ENCODE results near the gene ARL9.
"Not testable (repeated sequence)": the region's sequence is repeated elsewhere in the genome, so short reads cannot be mapped to it uniquely, and the experiment has no call there.

ARL9 gene, protein sequence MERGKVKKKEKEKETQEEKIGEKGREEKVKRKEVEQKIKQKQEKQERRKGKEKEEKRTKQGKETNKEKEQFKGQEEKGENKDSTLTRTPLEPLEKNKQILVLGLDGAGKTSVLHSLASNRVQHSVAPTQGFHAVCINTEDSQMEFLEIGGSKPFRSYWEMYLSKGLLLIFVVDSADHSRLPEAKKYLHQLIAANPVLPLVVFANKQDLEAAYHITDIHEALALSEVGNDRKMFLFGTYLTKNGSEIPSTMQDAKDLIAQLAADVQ

DNA sequence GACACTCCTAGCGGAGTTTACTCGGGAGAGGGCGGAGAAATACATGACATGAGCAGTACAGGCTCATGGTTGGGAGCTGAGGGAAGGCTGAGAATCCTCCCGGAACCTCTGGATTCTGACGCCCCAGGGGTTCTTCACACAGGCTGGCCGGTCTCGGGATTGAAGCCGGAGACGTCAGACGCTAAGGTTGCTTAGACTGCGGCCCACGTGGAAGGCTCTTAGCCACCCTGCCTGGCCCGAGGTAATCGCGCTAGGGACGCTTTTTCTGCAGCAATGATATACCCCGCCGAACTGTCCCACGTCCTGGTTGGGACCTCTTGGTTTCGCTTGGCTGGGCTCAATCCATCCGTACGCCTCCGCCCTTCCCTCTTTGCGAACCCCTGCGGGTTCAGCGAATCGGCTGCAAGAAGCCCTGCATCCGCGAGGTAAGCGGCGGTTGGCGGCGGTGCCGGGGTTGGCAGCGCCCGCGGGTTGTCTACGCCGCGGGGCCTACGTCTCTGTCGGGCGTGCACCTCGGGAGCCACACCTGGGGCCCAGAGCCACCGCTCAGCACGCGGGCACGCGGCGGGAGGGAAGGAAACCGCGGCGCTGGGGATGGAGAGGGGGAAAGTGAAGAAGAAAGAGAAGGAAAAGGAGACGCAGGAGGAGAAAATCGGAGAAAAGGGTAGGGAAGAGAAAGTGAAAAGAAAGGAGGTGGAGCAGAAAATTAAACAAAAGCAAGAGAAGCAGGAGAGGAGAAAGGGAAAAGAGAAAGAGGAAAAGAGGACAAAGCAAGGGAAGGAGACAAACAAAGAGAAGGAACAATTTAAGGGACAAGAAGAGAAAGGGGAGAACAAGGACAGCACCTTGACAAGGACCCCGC, at the start of gene ARL9:
ARL9 (plus strand) TSS at position 523 of the 862 bp plus-strand sequence; CDS start at position 595, 72 bp downstream.
- DNase-seq = no peak

DNA sequence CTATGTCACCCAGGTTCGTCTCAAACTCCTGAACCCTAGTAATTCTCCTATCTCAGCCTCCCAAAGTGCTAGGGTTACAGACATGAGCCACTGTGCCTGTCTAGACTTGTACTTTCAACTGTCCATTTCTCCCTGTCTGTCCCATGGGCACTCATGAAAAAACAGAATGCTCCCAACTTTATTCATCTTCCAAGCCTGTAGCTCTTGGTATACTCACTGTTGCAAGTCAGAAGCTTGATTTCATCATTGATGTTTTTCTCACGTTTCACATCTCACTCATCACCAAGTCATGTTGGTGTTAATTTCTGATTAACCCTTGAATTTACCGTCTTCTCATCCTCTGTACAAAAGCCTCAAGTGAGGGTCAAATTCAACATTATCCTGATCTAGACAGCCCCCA, 45.5 kb upstream of the ARL9 start:
- no peak for DNase-seq

DNA sequence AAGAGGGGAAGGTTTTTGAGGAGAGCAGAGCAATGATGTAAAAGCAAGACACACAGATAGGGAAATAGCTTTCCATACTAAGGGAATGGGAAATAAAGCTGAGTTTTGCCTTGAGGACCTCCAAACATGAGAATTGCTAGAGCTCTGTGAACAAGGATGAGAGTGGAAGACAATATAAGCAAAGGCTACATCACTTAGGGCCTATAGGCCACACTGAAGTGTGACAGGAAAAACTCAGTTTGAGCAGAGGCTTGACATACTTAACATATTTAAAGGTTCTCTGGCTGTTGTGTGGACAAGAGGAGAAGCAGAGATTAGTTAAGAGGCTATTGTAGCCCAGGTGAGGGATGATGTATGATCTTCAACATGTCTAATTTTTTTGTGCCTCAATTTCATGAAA, 43.4 kb upstream of the ARL9 start:
- DNase-seq = no peak

DNA sequence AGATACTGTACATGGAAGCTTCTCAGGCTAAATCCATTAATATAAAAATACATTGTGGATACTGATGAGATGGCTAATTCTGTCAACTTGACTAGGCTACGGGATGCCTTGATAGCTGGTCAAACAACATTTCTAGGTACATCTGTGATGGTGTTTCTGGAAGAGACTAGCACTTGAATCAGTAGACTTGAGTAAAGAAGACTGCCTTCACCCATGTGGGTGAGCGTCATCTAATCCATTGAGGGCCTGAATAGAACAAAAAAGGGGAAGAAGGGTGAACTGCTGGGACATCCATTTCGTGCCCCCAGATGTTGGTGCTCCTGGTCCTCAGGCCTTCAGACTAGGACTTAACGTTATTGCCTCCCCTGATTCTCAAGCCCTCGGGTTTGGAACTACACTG, 41.9 kb upstream of the ARL9 start:
- DNase-seq = no peak

DNA sequence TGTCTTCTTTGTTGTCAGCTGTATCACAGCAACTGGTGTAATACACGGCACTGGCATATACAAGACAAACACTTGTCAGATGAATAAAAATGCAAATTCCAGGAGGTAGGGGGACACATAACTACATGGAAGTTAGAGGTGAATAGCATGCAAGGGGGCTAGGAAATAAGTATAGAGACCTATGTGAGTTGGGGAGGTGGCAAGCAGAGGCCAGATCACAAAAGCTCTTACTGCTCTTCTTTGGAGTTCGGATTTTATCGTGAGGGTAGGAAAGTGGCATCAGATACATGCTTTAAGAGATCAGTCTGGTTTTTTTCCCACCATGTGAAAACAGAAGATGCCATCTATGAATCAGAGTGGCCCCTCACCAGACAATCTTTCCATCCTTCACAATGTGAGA, 41.0 kb upstream of the ARL9 start:
- DNase-seq = no peak

DNA sequence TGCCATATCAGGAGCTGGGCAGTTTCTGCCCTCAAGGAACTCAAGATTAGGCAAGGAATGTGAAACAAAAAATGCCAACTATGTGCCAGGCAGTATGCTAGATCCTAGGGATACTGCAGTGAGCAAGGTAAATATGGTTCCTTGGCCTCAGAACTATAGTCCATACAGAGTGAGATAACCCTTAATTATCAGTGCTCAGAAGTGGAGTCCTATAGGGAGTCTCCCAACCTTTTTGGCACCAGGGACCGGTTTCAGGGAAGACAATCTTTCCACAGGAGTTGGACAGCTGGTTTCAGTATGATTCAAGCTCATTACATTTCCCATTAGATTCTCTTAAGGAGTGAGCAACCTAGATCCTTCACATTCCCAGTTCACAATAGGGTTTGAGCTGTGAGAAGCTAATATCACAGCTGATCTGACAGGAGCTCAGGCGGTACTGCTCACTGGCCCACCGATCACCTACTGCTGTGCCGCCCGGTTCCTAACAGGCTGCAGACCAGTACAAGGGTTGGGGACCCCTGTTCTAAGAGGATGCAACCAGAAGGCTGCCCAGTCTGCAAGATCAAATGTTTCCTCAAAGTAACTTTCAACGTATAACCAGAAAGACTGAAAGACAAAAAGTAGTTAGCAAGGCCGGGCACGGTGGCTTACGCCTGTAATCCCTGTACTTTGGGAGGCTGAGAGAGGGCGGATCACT, 39.8 kb upstream of the ARL9 start:
- no peak for DNase-seq

DNA sequence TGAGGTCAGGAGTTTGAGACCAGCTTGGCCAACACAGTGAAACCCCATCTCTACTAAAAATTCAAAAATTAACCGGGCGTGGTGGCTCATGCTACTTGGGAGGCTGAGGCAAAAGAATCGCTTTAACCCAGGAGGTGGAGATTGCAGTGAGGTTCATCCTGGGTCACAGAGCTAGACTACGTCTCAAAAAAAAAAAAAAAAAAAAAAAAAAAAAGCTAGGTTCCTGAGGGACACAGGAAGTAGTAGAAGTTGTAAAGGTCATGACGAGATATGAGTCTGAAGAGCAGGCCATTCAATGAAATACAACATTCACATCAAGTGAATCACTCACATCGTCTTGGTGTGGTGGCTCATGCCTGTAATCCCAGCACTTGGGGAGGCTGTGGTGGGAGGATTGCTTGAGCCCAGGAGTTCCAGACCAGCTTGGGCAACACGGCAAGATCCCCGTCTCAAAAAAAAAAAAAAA, 39.3 kb upstream of the ARL9 start:
- not testable (repeated sequence) for DNase-seq

DNA sequence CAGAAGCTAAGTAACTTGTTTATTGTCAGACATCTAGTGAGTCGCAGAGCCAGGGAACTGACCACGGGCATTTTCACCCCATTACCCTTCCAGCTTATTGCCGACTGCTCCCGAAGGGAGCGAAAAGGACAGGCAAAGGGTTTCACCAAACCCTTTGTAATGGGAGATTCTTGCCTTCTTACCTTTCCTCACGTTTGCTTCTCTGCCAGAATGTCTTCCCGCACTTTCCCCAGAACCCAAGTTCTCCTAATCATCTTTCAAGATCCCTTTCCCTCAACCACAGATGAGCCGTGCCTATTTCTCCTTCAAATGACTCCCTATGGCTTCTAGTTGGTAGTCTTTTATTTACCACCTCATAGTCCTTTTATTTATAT, 38.7 kb upstream of the ARL9 start:
- no peak for DNase-seq

DNA sequence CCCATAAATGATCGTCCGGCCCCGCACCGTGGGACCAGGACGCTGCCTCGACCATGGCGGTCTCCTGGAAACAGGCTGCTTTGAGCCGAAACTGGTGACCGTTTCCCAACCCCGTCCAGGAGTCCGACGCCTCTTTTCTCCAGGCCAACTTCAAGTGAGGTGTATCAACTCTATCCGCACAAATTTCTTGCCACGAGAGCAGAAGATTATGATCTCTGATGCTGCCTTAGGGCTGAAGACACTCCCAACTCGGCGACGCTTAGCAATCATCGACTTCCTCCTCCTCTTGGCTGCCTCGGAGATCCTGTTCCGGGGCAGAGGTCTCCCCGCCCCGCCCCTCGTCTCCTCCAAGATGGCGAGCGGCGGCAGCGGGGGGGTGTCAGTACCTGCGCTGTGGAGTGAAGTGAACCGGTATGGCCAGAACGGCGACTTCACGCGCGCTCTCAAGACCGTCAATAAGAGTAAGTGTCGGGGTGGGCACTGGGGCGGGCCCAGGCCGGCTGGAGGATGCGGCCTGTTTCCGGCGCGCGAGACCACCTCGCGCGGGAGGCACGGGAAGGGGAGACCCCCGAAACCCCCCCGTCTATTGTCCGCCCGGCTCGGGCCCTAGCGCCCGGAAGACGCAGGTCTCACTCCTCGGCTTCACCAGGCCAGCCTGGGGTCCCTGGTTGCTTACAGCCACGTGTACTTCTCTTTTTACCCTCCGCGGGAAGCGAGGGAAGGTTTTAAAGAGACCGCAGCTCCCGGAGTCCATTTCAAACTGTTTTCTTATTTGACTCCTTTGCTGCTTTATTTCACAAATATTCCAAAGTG, 38.1 kb upstream of the ARL9 start, which contains the start of gene SRP72:
SRP72 (plus strand) TSS at position 334 of the 813 bp plus-strand sequence; CDS start at position 353, 19 bp downstream.
- DNase-seq = peak; percentile 80

DNA sequence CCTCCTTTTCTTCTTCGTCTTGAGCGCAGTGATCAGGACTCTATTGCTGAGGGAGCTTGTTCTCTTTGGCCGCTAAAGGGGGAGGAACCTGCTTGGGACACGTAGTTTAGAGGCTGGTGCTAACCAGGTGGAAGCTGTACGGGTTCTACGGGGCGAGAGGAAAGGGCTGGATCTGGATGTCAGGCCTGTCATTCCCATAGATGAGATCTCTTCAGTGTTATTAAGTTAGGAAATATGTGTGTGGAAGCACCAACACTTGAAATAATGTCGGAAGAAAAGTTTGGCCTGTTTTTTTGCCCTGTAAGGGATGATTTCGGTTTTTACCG, 37.5 kb upstream of the ARL9 start:
- DNase-seq = no peak

DNA sequence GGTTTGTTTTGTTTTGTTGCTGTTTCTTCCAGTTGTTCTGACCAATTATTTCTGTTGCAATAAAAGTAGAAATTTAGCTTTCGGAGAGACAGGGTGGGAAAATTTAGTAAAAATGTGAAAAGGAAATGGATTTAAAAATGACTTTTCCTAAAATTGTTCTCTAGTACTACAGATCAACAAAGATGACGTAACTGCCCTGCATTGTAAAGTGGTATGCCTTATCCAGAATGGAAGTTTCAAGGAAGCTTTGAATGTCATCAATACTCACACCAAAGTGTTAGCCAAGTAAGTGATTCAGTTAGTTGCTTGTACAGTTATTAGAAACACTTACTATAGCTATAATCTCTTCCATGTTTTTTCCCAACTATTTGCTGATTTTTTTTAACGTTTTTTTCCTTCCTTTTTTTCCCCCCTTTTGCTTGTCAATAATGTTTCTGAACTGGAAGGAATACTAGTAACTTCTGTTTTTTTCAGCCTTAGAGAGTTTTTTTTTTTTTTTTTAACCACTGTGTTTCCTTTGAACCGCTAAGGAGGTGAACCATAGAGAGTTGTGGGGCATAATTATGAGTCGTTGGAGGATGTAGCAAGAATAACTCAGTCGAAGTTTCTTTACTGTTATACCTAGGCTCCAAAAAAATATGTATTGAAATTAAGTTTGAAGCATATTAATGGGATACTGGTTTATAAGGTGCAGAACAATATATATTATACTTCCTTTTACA, 35.9 kb upstream of the ARL9 start:
- no peak for DNase-seq

DNA sequence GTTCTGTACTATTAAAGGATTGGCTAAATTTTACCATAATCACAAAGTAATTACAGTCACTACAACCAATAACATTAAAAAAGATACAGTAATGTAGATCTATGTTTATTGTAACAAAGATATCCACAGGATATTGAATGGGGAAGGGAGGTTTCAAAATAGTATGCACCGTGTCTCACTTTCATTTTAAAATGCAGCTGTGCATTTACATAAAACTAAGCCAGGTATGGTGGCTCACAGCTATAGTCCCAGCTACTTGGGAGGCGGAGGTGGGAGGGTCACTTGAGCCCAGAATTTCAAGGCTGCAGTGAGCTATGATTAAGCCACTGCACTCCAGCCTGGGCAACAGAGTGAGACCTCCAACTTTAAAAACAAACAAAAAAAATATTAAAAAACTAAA, 29.7 kb upstream of the ARL9 start:
- DNase-seq = no peak

DNA sequence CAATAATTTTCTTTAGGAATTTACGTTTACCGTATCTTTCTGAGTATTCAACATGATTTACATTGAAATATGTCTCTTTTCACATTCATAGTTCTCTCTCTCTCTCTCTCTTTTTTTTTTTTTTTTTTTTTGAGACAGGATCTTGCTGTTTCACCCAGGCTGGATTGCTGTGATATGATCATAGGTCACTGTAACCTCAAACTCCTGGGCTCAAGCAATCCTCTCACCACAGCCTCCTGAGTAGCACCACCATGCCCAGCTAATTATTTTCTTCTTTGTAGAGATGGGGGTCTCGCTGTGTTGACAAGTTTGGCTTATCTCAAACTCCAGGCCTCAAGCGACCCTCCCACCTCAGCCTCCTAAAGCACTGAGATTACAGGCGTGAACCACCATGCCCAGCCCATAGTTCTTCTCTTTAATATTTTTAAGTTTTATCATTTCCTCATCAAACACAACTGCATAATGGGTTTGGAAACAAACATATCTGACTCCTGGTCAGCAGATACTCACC, 28.3 kb upstream of the ARL9 start:
- DNase-seq = no peak

DNA sequence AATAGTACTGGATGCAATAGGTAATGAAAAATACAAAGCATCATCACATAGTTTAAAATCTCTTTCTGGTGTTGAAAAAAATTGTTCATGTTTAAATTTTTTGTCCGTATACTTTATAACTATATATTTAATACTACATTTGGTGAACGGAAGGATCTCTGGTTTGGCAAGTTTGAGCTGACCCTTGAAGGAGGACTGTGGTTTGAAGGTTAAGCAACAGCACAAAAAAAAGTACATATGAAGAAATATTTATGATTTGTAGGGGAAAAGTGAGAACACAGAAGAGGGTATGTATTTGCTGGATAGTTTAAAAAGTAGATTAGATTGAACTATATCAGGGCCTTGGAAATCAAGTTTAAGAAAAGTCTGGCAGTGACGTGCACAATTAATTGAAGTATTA, 24.9 kb upstream of the ARL9 start:
- DNase-seq = no peak

DNA sequence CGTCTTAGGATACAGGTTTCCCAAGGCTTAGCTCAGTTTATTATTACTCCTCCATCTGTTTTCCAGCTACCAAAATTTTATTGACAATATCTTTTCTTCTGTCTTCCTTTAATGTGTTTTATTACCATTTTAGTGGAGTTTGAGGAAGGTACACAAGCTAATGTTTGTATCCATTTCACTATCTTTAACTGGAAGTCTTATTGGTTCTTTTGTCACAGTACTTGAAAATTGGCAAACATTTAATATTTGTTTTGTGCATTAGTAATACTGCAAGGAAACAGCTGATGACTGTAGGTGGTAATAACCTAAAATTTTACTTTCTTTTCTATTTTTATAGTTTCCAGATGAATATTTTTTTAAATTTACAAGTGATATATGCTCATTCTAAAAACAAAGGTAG, 9.3 kb upstream of the ARL9 start:
- DNase-seq = no peak

DNA sequence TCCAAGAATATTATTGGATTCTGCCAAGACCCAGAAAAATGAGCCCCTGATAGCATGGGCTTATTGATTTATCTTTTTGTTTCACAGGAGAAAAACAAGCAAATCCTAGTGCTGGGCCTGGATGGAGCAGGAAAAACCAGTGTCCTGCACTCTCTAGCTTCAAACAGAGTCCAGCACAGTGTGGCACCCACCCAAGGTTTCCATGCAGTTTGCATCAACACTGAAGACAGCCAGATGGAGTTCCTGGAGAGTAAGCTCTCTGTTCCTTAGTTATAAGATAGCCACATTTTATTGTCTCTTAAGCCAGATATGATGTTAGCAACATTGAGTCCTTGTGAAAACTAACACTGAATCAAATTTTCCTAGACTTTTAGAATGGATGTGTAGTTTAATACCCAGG, 5.5 kb downstream of the ARL9 start:
- no peak for DNase-seq

DNA sequence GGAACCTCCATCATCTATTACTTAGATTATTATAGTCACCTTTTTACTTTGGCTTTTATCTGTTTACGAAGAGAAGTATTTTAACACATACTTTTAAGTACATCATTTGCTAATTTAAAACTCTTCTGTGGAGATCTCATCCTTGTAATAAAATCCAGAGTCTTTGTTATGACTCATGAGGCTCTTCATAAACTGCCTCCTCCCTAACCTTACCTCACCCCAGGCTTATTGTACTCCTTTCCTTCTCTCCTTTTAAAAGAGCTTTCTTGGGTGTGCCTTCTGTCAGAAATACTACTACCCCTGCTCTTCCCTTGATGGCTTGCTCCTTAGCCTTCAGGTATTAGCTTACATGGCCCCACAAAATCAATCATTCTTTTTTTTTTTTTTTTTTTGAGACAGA, 6.6 kb downstream of the ARL9 start:
- no peak for DNase-seq

DNA sequence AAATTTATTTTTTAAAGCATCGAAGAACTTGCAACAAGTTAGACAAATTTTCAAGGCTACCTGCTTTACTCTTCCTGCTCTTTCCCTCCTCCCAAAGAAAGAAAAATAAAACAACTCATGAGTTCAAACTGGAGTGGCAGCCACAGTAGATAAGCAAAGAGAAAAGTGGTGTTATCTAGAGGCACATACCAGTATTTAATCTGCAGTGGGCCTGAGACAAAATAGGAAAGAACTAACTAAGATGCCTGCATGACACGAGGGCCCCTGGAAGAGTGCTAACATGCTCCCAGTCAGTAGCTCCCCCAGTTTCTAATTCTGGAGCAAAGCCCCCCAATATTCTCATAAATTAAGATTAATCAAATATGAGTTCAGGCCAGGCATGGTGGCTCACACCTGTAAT, 7.9 kb downstream of the ARL9 start:
- DNase-seq = no peak

DNA sequence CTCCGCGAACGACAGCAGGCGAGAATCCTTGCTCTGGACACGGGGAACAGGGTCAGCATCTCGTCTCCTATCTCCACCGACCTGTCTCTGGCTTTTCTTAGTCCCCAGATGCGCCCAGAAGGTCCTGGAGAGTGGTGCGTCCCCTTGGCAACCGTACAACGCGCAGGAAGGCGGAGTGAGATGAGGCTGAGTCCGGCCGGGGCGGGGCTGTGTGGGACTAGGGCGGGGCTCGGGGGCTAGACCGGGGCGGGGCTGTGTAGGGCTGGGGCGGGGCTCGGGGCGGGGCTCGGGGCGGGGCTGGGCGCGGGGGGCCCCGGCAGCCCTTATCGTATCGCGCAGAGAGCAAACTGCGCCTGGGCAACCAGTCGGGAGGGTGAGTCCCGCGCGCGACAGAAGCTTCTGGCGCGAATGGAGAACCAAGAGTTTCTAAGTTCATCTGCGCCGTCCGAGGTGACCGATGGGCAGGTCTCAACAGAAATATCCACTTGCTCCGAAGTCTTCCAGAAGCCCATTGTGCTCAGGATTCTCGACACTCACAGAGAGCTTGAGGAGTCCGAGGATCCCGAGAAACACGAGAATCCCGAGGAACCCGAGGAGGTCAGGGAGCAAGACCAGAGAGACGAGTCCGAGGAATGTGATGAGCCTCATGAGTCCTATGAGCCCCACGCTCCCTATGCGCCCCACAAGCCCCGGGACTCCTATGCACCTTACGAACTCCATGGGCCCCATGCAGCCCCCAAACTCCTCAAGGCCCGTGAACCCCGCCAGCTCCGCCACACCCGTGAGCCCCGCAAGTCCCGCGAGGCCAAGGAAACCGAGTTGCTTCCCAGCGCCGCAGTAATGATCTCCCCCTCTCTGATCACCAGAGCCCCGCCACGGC, 24.9 kb downstream of the ARL9 start:
- DNase-seq = peak; percentile 19

DNA sequence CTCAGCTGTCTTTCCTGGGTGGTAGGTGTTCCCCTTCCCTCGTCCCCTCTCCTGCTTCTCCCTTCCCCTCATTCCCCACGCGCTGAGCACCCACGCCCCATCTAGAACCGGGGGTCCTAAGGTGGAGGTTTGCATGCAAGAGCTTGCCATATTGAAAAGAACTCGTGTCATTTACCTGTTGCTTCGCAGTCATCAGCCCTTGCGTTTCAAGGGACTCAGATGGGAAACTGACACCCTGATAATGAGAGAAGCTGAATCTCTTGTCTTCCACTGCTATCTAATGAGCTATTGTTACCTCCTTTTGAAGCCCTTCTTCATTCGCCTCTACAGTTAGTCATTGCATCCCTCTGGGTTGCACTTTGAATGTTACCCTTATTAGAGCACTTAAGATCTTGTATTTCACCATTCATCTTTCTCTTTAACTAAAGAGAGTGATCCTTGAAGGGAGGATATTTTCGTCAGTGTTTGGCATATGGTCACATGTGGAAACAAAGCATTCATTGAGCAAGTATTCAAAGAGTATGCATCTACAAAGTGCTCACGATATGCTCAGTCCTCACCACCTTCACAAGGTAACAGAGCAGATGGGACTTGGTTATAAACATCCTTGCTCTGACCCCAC, 25.7 kb downstream of the ARL9 start:
- no peak for DNase-seq

DNA sequence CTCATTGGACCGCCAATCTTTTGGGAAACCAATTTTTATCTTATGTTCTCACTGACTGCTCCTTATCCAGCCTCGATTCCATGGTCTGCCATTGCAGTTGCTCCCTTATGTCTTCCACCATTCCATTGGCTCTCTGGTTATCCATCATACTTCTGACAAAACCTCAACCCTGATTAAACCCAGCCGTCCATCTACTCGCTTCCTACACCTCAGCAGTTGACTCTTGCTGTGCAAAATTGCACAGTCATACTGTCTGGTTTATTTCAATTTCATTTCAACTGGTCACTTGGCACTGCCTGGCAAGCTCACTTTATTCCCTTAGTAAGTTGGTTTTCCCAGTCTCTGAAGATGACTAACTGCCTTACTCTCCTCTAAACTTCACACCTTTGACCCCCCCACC, 26.2 kb downstream of the ARL9 start:
- DNase-seq = no peak

Data from NCI-H774 (cell line).